ENCODE results near the gene SUPT20H.
"Not testable (repeated sequence)": the region's sequence is repeated elsewhere in the genome, so short reads cannot be mapped to it uniquely, and the experiment has no call there.

Gene SUPT20H

GRCh38 chr13:37068962-37069361 is 9.5 kb upstream of the SUPT20H start:
- no peak overlapping the region for H3K4me2 ChIP-seq (ENCODE audit: low read length)
- H3K9ac ChIP-seq, result no peak overlapping the region
- no peak overlapping the region for H2AFZ ChIP-seq
- H3K4me1 ChIP-seq, result no peaks in the 10 kb centered on the region
- peak; percentile 6 for TF ChIP-seq CTCF (IDR thresholded peaks at IDR 0.05)
- no peak overlapping the region for H3K27ac ChIP-seq
- H3K27me3 ChIP-seq (ENCODE audit: control insufficient read depth, insufficient read depth, low read length), result no peaks in the 10 kb centered on the region
- no peaks in the 10 kb centered on the region for H3K79me2 ChIP-seq
- H3K9me3 ChIP-seq (ENCODE audit: control insufficient read depth, low read length), result no peaks in the 10 kb centered on the region
- no peak overlapping the region for H3K4me3 ChIP-seq (ENCODE audit: low read depth, low read length)
- no peaks in the 10 kb centered on the region for H3K36me3 ChIP-seq (ENCODE audit: control insufficient read depth, insufficient read depth, low read length)

- no peak overlapping the region for H3K9ac ChIP-seq
- TF ChIP-seq CTCF (IDR thresholded peaks at IDR 0.05), result no peak
- no peak overlapping the region for H3K4me2 ChIP-seq (ENCODE audit: low read length)
- no peak overlapping the region for H2AFZ ChIP-seq
- H3K4me1 ChIP-seq, result no peaks in the 10 kb centered on the region
- H3K27me3 ChIP-seq (ENCODE audit: control insufficient read depth, insufficient read depth, low read length), result no peaks in the 10 kb centered on the region
- H3K9me3 ChIP-seq (ENCODE audit: control insufficient read depth, low read length), result no peaks in the 10 kb centered on the region
- no peaks in the 10 kb centered on the region for H3K36me3 ChIP-seq (ENCODE audit: control insufficient read depth, insufficient read depth, low read length)
- H3K79me2 ChIP-seq, result no peaks in the 10 kb centered on the region
- H3K27ac ChIP-seq, result no peak overlapping the region
- H3K4me3 ChIP-seq (ENCODE audit: low read depth, low read length), result no peak overlapping the region
These were observed 8.4 kb upstream of the SUPT20H start for GRCh38 chr13:37067874-37068273.

GRCh38 chr13:37065890-37066526 is 6.5 kb upstream of the SUPT20H start:
- Histone ChIP-seq H3K27me3 (ENCODE audit: control insufficient read depth, insufficient read depth, low read length) (no peaks in the 10 kb centered on the region), H3K27ac (no peak overlapping the region), H3K9ac (no peak overlapping the region), H3K4me2 (ENCODE audit: low read length) (no peak overlapping the region), H3K9me3 (ENCODE audit: control insufficient read depth, low read length) (no peaks in the 10 kb centered on the region), H3K79me2 (no peaks in the 10 kb centered on the region), H2AFZ (no peak overlapping the region), H3K4me1 (no peaks in the 10 kb centered on the region), H3K4me3 (ENCODE audit: low read depth, low read length) (no peak overlapping the region), H3K36me3 (ENCODE audit: control insufficient read depth, insufficient read depth, low read length) (no peaks in the 10 kb centered on the region)
- TF ChIP-seq CTCF (IDR thresholded peaks at IDR 0.05), result no peak

- TF ChIP-seq CTCF (IDR thresholded peaks at IDR 0.05), result no peak
- no peak overlapping the region for H3K9ac ChIP-seq
- H3K9me3 ChIP-seq (ENCODE audit: control insufficient read depth, low read length), result no peaks in the 10 kb centered on the region
- H3K4me3 ChIP-seq (ENCODE audit: low read depth, low read length), result peak overlapping the region; percentile 98
- H3K27ac ChIP-seq, result peak overlapping the region; percentile 79
- H3K36me3 ChIP-seq (ENCODE audit: control insufficient read depth, insufficient read depth, low read length), result no peaks in the 10 kb centered on the region
- peaks cover 16% of the 10 kb centered on the region for H3K79me2 ChIP-seq
- H3K27me3 ChIP-seq (ENCODE audit: control insufficient read depth, insufficient read depth, low read length), result no peaks in the 10 kb centered on the region
- H2AFZ ChIP-seq, result peak overlapping the region; percentile 87
- H3K4me1 ChIP-seq, result no peaks in the 10 kb centered on the region
- H3K4me2 ChIP-seq (ENCODE audit: low read length), result peak overlapping the region; percentile 79
These were observed 332 bp upstream of the SUPT20H start for GRCh38 chr13:37059848-37060192.

- not testable (repeated sequence) for H3K27ac ChIP-seq; H3K4me1 ChIP-seq; H3K4me2 ChIP-seq (ENCODE audit: low read length); H3K27me3 ChIP-seq (ENCODE audit: control insufficient read depth, insufficient read depth, low read length); H2AFZ ChIP-seq; H3K36me3 ChIP-seq (ENCODE audit: control insufficient read depth, insufficient read depth, low read length); H3K4me3 ChIP-seq (ENCODE audit: low read depth, low read length); H3K9me3 ChIP-seq (ENCODE audit: control insufficient read depth, low read length); H3K9ac ChIP-seq
- H3K79me2 ChIP-seq, result peaks cover 28% of the 10 kb centered on the region
These were observed 3.3 kb downstream of the SUPT20H start for GRCh38 chr13:37056228-37056627.

GRCh38 chr13:37053111-37053510 is 6.4 kb downstream of the SUPT20H start:
- not testable (repeated sequence) for H3K27me3 ChIP-seq (ENCODE audit: control insufficient read depth, insufficient read depth, low read length); H3K9me3 ChIP-seq (ENCODE audit: control insufficient read depth, low read length); H3K36me3 ChIP-seq (ENCODE audit: control insufficient read depth, insufficient read depth, low read length); H3K4me3 ChIP-seq (ENCODE audit: low read depth, low read length); H2AFZ ChIP-seq; H3K9ac ChIP-seq; H3K4me2 ChIP-seq (ENCODE audit: low read length); H3K4me1 ChIP-seq; H3K27ac ChIP-seq
- peaks cover 20% of the 10 kb centered on the region for H3K79me2 ChIP-seq
